Gastrocnemius medialis (tissue), 4 donors: ENCODE results near the gene CMKLR1.

Source experiments
- CTCF ChIP-seq, 5 experiments: fragments of 450-650 bp in 3 of 5; fragments of 200-600 bp in 2 of 5; sonication (generic) in 2 of 5; IDR thresholded peaks in 4 of 5; conservative IDR thresholded peaks in 1 of 5; 1 replicate in 4 of 5; 2 replicates in 1 of 5; pipeline ENCODE4 v1.5.1; 2016 to 2019; ENCODE audit warnings: antibody characterized with exemption in 5 of 5, mild to moderate bottlenecking in 3 of 5, moderate library complexity in 3 of 5
- POLR2A ChIP-seq, 2 donors: fragments of 450-650 bp; IDR thresholded peaks; one replicate each; pipeline ENCODE4 v1.6.1; 2017; ENCODE audit warnings: antibody characterized with exemption in 2 of 2, mild to moderate bottlenecking in 2 of 2, moderate library complexity in 2 of 2

DNA sequence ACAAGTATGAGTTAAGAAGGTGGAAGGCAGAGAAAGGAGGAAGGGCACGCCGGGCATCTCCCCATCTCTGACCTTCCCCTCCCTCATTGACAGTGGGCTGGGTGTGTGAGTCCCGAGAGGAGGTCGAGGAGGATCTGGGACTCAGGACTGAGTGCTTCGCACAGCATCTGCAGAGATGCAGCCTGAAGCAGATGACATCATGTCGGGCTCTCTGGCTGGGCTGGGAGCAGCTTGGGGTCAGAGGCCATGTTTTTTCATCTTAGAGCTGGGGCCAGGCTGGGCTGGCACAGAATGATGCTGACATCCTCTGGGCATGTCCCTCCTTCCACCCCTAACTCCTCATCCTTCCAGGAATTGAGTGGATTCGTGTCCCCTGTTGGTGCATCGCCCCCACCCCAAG, 43.5 kb downstream of the CMKLR1 start:
- TF ChIP-seq CTCF (IDR thresholded peaks at IDR 0.05 in 4 of 5, conservative IDR thresholded peaks at IDR 0.05 in 1 of 5), result no peak
- TF ChIP-seq POLR2A (IDR thresholded peaks at IDR 0.05), result no peak
